T-helper 22 cell (primary cell): ENCODE measurements around the gene MYLIP.

Experiments
- DNase-seq: peaks from one replicate; pipeline ENCODE4 v3.0.0-alpha.2; 2020; ENCODE audit warnings: low read depth

The MYLIP gene

GRCh38 chr6:16141514-16141913 is 12.6 kb downstream of the MYLIP start:
- no peak for DNase-seq

- no peak for DNase-seq
Observed at GRCh38 chr6:16145038-16145437, 16.2 kb downstream of the MYLIP start.

- DNase-seq = no peak
Observed at GRCh38 chr6:16146028-16146427, 17.1 kb downstream of the MYLIP start.

GRCh38 chr6:16146527-16146955 is 17.7 kb downstream of the MYLIP start:
- no peak for DNase-seq

GRCh38 chr6:16148498-16148897 is 19.6 kb downstream of the MYLIP start:
- DNase-seq = no peak

- DNase-seq = no peak
Observed at GRCh38 chr6:16149305-16149704, 20.4 kb downstream of the MYLIP start.

- DNase-seq = no peak
Observed at GRCh38 chr6:16150098-16150497, 21.2 kb downstream of the MYLIP start.

- no peak for DNase-seq
Observed at GRCh38 chr6:16153211-16153820, 24.4 kb downstream of the MYLIP start.

- no peak for DNase-seq
Observed at GRCh38 chr6:16154904-16155303, 26.0 kb downstream of the MYLIP start.

- no peak for DNase-seq
Observed at GRCh38 chr6:16157492-16157891, 28.6 kb downstream of the MYLIP start.

- DNase-seq = no peak
Observed at GRCh38 chr6:16157909-16158308, 29.0 kb downstream of the MYLIP start.

GRCh38 chr6:16158943-16159557 is 30.2 kb downstream of the MYLIP start:
- DNase-seq = no peak

GRCh38 chr6:16160794-16161193 is 31.9 kb downstream of the MYLIP start:
- no peak for DNase-seq

GRCh38 chr6:16162003-16162402 is 33.1 kb downstream of the MYLIP start:
- no peak for DNase-seq

- no peak for DNase-seq
Observed at GRCh38 chr6:16163066-16163465, 34.2 kb downstream of the MYLIP start.

- DNase-seq = no peak
Observed at GRCh38 chr6:16163535-16164300, 34.8 kb downstream of the MYLIP start.

GRCh38 chr6:16165641-16166040 is 36.8 kb downstream of the MYLIP start:
- DNase-seq = no peak

GRCh38 chr6:16166871-16167608 is 38.2 kb downstream of the MYLIP start:
- DNase-seq = no peak

- no peak for DNase-seq
Observed at GRCh38 chr6:16168121-16168520, 39.2 kb downstream of the MYLIP start.

- DNase-seq = no peak
Observed at GRCh38 chr6:16168858-16169257, 40.0 kb downstream of the MYLIP start.

GRCh38 chr6:16171400-16171799 is 42.5 kb downstream of the MYLIP start:
- no peak for DNase-seq

- DNase-seq = no peak
Observed at GRCh38 chr6:16173167-16173940, 44.5 kb downstream of the MYLIP start.
